GM19468 (cell line): ENCODE data around the gene UTP4.
"Not testable (repeated sequence)": the region's sequence is repeated elsewhere in the genome, so short reads cannot be mapped to it uniquely, and the experiment has no call there.

Source experiments
- ATAC-seq: cut with Tn5 transposase; IDR thresholded peaks from one replicate; pipeline ENCODE4 v1.9.1; 2021; ENCODE audit warnings: mild to moderate bottlenecking, moderate library complexity, moderate number of reproducible peaks; ENCODE audit not compliant: unreplicated experiment; ENCODE audit errors: extremely low read depth

Gene UTP4

DNA sequence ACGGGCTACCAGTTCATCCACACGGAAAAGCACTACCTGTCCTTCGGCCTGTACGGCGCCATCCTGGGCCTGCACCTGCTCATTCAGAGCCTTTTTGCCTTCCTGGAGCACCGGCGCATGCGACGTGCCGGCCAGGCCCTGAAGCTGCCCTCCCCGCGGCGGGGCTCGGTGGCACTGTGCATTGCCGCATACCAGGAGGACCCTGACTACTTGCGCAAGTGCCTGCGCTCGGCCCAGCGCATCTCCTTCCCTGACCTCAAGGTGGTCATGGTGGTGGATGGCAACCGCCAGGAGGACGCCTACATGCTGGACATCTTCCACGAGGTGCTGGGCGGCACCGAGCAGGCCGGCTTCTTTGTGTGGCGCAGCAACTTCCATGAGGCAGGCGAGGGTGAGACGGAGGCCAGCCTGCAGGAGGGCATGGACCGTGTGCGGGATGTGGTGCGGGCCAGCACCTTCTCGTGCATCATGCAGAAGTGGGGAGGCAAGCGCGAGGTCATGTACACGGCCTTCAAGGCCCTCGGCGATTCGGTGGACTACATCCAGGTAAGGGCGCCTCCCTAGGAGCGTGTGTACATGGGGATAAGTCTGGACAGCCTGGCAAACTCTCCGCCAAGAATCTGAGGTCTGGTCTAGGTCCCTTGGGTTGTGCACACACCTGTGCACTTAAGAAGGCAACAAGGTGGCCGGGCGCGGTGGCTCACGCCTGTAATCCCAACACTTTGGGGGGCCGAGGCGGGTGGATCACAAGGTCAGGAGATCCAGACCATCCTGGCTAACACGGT, 22.8 kb upstream of the UTP4 start:
- ATAC-seq = no peak

DNA sequence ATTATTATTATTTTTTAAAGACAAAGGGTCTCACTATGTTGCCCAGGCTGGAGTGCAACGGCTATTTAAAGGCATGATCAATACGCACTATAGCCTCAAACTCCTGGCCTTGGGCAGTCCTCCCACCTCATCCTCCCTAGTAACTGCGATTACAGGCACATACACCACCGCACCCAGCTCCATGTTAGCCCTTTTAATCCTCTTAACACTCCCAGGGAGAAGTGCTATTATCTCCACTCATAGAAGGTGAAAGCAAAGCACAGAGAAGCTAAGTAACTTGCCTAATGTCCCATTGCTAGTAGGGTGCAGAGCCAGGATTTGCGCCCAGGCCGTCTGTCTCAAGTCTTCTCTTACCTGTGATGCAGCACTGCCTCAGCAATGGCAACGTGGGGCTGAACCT, 22.0 kb upstream of the UTP4 start:
- no peak for ATAC-seq

DNA sequence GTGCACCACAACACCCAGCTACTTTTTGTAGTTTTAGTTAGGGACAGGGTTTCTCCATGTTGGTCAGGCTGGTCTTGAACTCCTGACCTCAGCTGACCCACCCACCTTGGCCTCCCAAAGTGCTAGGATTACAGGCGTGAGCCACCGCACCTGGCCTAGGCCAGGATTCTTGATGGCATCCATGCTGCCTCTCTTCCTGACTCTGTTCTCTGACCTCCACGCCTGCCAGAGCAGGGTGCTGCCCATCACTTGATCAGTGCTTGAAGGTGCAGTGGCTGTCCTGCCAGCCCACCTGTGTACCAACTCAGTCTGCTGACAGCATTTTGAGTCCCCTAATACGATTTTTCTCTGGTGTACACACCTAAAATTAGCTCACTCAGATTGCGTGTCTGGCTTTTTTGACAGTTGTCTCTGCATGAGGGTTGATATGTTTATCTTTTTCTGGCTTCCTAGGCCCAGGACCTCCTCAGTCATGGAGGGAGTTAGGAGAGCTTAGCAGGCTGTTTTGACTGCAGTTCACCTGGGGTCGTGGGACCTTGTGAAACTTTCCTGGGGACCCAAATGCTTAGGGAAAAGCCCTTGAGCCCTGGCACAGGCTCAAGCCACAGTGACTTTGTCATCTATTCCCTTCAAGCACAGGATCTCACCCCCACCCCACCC, 21.1 kb upstream of the UTP4 start:
- ATAC-seq = no peak

DNA sequence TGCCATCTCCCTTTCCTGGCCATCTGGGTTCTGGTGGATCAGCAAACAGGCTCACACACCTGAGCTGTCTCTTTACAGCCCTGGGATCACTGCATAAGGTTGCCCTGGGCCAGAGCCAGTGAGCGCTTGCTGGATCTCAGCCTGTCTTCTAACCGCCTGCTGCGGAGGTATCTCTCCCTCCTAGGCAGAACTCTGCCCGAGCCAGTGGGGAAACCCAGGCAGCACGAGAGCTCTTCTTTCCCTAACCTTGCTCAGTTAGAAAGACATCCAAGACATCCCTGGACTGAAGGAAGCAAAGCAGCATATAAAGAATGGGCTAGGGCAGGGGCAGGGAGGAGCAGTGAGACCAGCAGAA, 20.6 kb upstream of the UTP4 start:
- ATAC-seq = no peak

DNA sequence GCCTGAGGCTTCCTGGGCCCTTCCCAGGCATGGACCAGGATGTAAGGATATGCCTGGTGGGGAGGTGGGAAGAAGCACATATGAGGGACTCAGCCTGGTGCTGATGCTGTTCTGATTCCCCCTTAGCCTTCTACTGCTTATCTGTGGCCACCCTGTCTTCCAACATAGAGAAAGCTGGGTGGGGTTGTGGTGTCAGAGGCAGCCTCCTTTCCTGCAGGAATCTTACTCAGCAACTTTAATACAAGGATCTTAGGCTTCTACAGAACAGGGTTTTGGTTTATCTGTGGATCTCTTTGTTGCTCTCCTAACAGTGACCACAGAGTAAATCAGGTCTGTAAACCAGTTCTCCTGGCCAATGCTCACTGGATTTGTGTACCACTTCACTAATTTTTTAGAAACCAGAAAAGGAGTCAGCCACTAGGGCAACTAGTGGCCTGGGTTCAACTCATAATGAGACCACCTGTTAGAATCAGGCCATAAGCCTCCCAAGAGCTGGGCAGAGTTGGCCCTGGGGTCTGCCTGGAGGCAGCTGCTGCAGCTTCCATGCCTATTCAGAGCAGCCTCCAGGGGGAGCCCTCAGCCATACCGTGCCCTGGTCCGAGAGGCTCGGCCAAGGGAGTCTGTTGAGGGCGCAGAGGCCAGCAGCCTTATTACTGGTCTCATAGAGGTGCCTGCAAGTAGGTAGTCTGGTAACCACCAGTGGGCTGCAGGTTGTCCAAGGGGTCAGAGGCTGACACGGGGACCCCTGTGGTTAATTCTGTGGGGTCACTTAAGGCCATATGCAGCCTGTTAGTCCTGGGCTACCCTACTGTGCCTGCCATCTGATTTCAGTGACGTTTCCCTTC, 19.9 kb upstream of the UTP4 start:
- no peak for ATAC-seq

DNA sequence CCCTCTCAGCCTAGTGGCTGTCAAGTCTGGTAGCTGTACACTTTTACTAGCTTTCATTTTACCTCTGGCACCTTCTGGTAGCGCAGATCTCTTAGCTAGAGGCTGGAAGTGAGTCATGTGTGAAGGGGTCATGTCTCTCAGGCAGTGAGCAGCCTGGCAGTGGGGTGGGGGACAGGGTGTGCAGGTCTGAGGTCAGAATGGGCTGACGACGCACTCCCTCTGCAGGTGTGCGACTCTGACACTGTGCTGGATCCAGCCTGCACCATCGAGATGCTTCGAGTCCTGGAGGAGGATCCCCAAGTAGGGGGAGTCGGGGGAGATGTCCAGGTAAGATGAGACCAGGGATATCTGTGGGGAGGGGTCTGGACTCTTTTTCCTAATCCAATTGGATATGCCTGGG, 19.2 kb upstream of the UTP4 start:
- ATAC-seq = no peak

DNA sequence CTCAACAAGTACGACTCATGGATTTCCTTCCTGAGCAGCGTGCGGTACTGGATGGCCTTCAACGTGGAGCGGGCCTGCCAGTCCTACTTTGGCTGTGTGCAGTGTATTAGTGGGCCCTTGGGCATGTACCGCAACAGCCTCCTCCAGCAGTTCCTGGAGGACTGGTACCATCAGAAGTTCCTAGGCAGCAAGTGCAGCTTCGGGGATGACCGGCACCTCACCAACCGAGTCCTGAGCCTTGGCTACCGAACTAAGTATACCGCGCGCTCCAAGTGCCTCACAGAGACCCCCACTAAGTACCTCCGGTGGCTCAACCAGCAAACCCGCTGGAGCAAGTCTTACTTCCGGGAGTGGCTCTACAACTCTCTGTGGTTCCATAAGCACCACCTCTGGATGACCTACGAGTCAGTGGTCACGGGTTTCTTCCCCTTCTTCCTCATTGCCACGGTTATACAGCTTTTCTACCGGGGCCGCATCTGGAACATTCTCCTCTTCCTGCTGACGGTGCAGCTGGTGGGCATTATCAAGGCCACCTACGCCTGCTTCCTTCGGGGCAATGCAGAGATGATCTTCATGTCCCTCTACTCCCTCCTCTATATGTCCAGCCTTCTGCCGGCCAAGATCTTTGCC, 18.0 kb upstream of the UTP4 start:
- ATAC-seq = no peak

DNA sequence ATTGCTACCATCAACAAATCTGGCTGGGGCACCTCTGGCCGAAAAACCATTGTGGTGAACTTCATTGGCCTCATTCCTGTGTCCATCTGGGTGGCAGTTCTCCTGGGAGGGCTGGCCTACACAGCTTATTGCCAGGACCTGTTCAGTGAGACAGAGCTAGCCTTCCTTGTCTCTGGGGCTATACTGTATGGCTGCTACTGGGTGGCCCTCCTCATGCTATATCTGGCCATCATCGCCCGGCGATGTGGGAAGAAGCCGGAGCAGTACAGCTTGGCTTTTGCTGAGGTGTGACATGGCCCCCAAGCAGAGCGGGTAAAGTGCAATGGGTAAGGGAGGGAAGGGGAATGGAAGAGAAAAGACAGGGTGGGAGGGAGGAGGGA, 17.5 kb upstream of the UTP4 start:
- ATAC-seq = no peak

DNA sequence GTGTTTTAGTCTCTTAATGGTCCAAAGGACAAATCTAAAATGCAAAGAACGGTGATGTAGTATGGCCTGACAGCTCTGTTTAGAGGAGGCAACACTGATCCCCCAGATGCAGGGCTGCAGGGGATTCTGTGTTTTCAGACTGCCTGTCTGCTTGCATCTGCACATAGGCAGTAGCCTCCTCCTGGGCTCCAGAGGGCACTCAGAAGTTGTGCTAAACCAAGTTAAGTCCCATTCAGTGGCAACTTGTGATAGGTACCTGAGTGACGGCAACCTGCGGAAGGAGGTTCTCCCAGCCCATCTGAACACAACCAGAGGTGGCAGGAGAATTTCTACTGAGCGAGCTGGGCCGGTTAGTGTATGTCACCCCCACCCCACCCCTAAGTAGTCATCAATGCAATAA, 17.1 kb upstream of the UTP4 start:
- no peak for ATAC-seq

DNA sequence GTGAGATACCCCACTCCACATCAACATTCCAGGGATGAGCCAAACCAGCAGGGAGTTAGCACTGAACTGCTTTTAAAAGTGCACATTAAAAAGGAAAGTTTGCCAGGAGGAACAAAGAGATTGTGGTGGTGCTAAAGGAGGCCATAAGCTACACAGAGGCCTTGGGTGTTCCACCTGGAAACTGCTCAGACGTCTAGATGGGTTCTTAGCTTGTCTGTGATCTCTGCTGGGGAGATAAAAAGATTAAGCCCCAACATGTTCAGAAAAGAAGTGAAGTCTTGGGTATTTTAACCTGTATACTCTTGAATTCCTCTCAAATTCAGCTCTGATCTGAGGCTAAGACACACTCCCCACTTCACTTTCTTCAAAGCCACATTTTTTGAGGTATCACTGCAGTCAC, 16.6 kb upstream of the UTP4 start:
- no peak for ATAC-seq

DNA sequence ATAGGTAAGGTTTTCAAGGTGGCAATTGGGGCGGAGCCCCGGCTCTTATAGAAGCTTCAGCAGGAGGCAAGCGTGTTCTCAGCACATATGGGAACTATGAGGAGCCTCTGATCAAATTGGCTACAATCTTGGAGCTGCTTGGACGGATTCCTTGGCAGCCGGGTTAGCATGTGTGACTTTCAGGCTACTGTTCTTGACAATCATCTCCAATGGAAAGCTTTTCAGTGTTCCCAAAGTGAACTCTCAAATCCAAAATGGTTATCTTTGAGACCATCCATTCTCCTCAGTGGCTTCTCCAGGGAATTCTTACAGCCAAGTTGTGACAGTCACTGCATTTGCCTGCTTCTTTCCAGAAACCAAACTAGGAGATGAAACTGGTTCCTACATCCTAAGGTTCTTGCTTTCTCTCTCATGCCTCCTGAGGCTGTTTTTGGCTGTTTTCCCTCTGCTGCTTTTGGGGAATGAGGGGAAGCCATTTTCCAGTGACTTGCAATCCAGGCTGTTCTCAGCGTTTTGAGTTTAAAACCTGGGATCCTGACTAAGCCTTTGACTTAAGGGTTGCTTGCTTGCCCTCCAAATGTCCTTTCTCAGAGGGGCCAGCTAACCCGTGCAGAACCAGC, 16.1 kb upstream of the UTP4 start:
- no peak for ATAC-seq

DNA sequence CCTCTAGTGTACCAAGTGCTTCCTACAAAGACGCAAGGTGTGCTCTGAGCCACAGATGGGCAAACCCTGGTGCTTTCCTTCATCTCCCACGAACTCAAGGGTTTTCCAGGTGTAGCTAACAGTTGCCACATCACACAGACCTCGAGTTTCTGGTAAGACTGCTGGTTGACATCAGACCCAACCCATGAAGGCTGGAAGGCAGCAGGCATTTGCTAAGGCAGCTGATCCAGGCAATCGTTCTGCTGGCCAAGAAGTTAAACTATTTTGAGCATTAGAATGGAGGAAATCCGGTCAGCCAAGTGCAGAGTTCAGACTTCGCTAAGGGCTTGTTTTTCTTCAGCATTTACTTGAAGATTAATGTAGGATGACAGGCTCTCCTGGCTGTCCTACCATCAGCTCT, 15.5 kb upstream of the UTP4 start:
- ATAC-seq = no peak

DNA sequence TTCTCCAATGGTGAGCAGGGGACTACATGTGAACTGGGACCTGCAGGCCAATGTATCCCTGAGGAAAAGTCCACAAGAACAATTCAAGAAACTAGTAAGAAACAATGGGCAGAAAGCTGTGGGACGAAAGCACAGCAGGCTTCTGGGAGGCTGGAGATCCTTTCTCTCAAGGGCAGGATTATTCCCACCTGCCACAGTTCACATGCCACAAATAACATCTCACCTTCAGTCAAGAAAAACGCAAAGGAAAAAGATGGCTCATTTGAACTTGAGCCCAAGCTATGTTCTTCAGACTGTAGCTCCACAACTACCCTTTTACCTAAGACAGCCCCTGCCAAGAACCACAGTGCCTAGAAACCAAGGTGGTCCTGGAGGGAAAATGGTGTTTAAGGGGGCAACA, 14.0 kb upstream of the UTP4 start:
- no peak for ATAC-seq

DNA sequence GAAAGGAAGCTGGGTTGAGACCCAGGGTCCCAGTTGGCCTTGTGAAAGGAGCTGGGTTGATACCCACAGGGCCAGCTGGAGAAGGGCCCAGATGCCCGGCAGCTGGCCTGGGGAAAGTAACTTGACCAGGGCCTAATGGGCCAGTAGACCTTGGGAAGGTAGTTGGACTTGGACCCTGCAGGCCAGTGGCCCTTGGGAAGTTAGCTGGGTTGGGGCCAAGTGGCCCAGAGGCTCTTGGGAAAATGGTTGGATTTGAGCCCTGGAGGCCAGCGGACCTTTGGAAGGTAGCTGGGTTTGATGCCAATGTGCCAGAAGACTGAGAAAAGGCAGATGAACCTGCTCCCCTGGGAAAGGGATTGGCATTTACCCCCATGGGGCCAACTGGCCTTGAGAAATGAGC, 13.5 kb upstream of the UTP4 start:
- ATAC-seq = no peak

DNA sequence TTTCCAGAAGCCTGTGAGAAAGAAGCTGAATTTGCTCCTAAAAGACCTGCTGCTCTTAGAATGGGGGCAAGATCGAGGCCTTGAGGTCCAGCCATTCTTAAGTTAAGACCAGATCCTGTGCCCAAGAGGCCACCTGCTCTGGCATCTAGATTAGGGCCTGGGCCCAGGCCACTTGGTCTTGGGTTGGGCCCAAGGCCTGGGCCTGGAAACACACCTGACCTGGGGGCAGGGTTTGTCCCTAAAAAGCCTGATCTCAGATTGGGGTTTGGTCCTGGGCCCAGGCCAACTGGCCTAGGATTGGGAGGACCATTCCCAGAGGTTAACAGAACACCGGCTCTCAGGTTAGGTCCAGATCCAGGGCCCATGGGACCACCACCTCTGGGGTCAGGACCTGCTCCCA, 12.9 kb upstream of the UTP4 start:
- ATAC-seq = no peak

DNA sequence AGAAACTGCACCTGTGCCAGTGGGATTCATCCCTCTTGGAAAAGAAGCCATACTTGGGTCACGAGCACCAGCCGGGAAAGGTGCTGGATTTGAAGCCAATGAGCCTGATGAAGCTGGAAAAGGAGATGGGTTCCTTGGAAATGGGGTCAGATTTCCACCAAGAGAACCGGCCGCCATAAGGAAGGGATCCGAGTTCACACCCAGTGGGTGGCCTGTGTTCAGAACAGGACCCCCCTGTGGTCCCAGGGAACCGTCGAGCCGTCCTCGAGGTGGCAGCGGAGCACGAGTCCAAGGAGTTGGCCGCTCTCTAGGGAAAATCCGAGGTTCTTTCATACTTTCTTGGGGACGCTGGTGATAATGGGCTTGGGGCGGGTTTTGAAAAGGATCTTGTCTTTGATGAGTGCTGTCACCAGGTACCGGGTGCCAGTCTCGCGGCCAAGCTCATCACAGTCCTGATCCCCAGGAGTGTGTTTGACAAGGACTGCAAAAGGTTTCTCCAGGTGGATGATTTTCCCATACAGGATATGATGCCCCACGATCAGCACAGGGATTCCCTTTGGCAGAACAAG, 12.3 kb upstream of the UTP4 start:
- no peak for ATAC-seq

DNA sequence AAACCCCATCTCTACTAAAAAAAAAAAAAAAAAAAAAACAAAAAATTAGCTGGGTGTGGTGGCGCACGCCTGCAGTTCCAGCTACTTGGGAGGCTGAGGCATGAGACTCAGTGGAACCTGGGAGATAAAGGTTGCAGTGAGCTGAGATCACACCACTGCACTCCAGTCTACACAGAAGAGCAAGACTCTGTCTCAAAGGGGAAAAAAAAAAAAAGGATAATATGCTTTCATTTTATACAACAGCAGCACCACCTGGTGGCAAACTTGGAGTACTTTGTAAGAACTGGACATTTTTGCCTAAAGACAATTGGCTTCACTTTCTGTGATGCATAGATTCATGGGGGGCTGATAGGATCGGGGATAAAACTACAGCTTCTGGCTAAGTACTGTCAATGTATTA, 8.5 kb upstream of the UTP4 start:
- no peak for ATAC-seq

DNA sequence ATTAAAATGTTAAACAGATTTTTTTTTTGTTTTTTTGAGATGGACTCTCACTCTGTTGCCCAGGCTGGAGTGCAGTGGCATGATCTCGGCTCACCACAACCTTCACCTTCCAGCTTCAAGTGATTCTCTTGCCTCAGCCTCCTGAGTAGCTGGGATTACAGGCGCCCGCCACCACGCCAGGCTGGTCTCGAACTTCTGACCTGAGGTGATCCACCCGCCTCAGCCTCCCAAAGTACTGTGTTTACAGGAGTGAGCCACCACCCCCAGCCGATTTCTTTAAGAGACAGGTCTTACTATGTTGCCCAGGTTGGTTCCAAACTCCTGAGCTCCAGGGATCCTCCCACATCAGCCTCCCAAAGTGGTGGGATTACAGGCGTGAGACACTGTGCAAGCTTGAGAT, 8.0 kb upstream of the UTP4 start:
- not testable (repeated sequence) for ATAC-seq

DNA sequence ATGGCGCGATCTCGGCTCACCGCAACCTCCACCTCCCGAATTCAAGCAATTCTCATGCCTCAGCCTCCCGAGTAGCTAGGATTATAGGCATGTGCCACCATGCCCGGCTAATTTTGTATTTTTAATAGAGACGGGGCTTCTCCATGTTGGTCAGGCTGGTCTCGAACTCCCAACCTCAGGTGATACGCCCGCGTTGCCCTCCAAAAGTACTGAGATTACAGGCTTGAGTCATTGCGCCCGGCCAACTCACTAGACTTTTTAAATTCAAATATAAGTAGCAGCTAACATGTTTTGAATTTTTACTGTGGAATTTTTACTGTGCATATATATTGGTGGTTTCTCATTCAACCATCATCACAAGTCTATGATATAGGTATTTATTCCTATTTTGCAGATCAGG, 7.5 kb upstream of the UTP4 start:
- not testable (repeated sequence) for ATAC-seq

DNA sequence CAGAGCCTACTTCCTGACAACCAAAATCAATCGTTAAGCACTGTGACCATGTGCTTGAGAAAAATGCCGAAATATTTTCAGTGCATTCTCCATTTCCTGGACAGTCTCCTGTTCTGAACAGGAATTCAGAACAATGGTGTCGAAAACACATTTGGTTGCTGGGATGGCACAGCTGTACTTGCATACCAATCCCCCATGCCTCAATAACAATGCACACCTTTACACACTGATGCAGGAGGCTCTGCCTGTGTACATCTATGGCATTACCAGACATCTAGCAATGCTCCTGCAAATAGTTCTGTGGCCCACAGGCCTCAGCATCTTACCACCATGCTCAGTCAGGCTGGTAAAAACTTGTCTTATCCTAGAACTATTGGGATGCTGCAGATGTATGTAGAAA, 6.2 kb upstream of the UTP4 start:
- no peak for ATAC-seq
